ENCODE measurements around the gene CFAP45. TPM values are rescaled to one million over a fixed set of nuclear protein-coding genes. Genes with fewer than 3 reads are reported as not detected.
A peak's percentile ranks its signal among the peaks of the same experiment; 100 is the strongest.

CFAP45 gene
- total RNA-seq, 1 experiment from 2014 or later: 0.48 TPM

- no peak for ATAC-seq
These were observed 39.1 kb upstream of the CFAP45 start for GRCh38 chr1:159938905-159939677.

GRCh38 chr1:159938211-159938852 is 38.4 kb upstream of the CFAP45 start:
- Mint-ChIP-seq H3K4me3 (no peak overlapping the region), H3K4me1 (peaks cover 42% of the 10 kb centered on the region), H3K9me3 (no peaks in the 10 kb centered on the region), H3K27me3 (ENCODE audit: low read depth) (no peaks in the 10 kb centered on the region), H3K36me3 (peaks cover 16% of the 10 kb centered on the region), H3K27ac (0 out of 2 replicates have a peak overlapping the region, but pooled peaks have one; percentile 4)
- ATAC-seq: no peak
- no peak for DNase-seq (ENCODE audit: low spot score)
- ChIA-PET POLR2A (no interaction called here), CTCF (interaction anchor here (1.5 to 10.6 kb wide), 4 partner anchors 15 to 69 kb away, joined by 3 to 202 read pairs (median 5); no protein-coding TSS in a partner anchor)
- TF ChIP-seq NFATC4 (CRISPR knock-in tag; IDR thresholded peaks at IDR 0.05) (no peak), CDX4 (CRISPR knock-in tag; IDR thresholded peaks at IDR 0.05; ENCODE audit: borderline replicate concordance) (no peak), ZNF423 (CRISPR knock-in tag; IDR thresholded peaks at IDR 0.05) (no peak), SOX15 (CRISPR knock-in tag; IDR thresholded peaks at IDR 0.05) (no peak)

More at GRCh38 chr1:159938905-159939677, 39.1 kb upstream of the CFAP45 start:
- TF ChIP-seq ZNF121 (CRISPR knock-in tag; IDR thresholded peaks at IDR 0.05) (peak; percentile 77), ZNF416 (CRISPR knock-in tag; IDR thresholded peaks at IDR 0.05) (no peak)
- H3K4me1 Mint-ChIP-seq: peaks cover 49% of the 10 kb centered on the region
- POLR2A ChIA-PET: no interaction called here
- H3K27ac Mint-ChIP-seq: no peak overlapping the region
- no peak overlapping the region for H3K4me3 Mint-ChIP-seq
- peaks cover 9% of the 10 kb centered on the region for H3K36me3 Mint-ChIP-seq
- no peak for DNase-seq (ENCODE audit: low spot score)
- no peaks in the 10 kb centered on the region for H3K9me3 Mint-ChIP-seq
- CTCF ChIA-PET: interaction anchor here (2.2 to 10.6 kb wide), 2 partner anchors 65 to 68 kb away, joined by 6 to 202 read pairs; no protein-coding TSS in a partner anchor
- no peaks in the 10 kb centered on the region for H3K27me3 Mint-ChIP-seq (ENCODE audit: low read depth)

- DNase-seq (ENCODE audit: low spot score): no peak
- CTCF ChIA-PET: interaction anchor here (0.6 to 10.6 kb wide), 11 partner anchors 9 to 148 kb away, joined by 3 to 202 read pairs (median 4); partner anchors contain the start of genes CFAP45, KCNJ9 and TAGLN2
- peak; percentile 7 for ATAC-seq
- H3K36me3 Mint-ChIP-seq: peaks cover 19% of the 10 kb centered on the region
- H3K9me3 Mint-ChIP-seq: no peaks in the 10 kb centered on the region
- no peak overlapping the region for H3K4me3 Mint-ChIP-seq
- POLR2A ChIA-PET: interaction anchor here (1.3 kb wide), 1 partner anchor 8 kb away, joined by 3 read pairs; the partner anchor contains the start of gene IGSF9
- TF ChIP-seq ATF1 (CRISPR knock-in tag; IDR thresholded peaks at IDR 0.05) (no peak), GRHL2 (CRISPR knock-in tag; IDR thresholded peaks at IDR 0.05; ENCODE audit: insufficient replicate concordance, severe bottlenecking) (no peak), GABPB1 (CRISPR knock-in tag; IDR thresholded peaks at IDR 0.05) (no peak), PRDM15 (CRISPR knock-in tag; IDR thresholded peaks at IDR 0.05) (no peak), SP1 (CRISPR knock-in tag; conservative IDR thresholded peaks at IDR 0.05) (no peak), ZBTB43 (CRISPR knock-in tag; IDR thresholded peaks at IDR 0.05) (no peak), IRF2 (CRISPR knock-in tag; IDR thresholded peaks at IDR 0.05; ENCODE audit: borderline replicate concordance, low read depth) (no peak), PRRX2 (CRISPR knock-in tag; IDR thresholded peaks at IDR 0.05) (no peak), ZNF671 (CRISPR knock-in tag; IDR thresholded peaks at IDR 0.05) (no peak), SMAD3 (CRISPR knock-in tag; IDR thresholded peaks at IDR 0.05; ENCODE audit: borderline replicate concordance) (no peak)
- peaks cover 34% of the 10 kb centered on the region for H3K4me1 Mint-ChIP-seq
- H3K27ac Mint-ChIP-seq: no peak overlapping the region
- no peaks in the 10 kb centered on the region for H3K27me3 Mint-ChIP-seq (ENCODE audit: low read depth)
These were observed 37.2 kb upstream of the CFAP45 start for GRCh38 chr1:159937054-159937750.
